GM20431 (cell line): ENCODE measurements around the gene ARPC3.
"Not testable (repeated sequence)": the region's sequence is repeated elsewhere in the genome, so short reads cannot be mapped to it uniquely, and the experiment has no call there.

ENCODE experiments used
- in situ Hi-C: fragments of 300-500 bp; cut with MseI, MboI; formaldehyde crosslinking; loops from one replicate; pipeline ENCODE4 v1.15.0; 2020; ENCODE audit warnings: low sequenced_read_pairs; ENCODE audit not compliant: unreplicated experiment

ARPC3 gene

DNA sequence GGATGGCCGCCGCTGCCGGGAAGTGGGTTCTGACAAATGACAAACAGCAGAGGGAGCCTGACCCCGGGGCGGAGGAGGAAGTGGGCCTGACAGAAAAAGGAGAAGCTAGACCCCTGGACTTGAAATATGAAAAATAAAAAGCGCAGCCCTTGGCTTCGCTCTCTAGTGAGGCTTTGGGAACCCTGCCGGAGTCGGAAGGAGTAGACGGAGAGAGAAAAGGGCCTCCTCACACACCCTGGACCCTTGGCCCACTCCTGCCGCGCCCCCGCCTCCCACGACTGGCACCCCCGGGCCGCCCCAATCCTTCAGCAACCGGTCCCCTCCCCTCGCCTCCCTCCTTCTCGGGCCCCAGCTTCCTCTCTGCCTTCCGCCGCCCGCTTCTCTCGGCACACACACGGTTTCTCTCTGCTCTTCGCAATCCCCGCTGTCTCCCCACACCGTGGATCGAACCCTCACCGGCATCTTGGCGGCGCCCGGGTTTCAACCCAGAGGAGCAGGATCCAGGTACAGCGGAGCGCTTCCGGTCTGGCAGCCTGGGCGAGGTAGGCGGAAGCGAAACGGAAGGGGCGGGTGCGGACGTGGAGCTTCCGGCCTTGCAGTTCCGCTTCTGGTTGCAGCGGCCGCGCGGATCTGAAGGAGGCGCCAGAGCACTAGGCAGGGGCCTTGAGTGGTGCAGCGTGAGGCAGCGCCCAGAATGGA, at the start of gene ARPC3:
TSS of gene ARPC3 (minus strand) at position 539 of the 699 bp plus-strand sequence. CDS start at position 462, 77 bp downstream.
- in situ Hi-C loops: no loop called here

DNA sequence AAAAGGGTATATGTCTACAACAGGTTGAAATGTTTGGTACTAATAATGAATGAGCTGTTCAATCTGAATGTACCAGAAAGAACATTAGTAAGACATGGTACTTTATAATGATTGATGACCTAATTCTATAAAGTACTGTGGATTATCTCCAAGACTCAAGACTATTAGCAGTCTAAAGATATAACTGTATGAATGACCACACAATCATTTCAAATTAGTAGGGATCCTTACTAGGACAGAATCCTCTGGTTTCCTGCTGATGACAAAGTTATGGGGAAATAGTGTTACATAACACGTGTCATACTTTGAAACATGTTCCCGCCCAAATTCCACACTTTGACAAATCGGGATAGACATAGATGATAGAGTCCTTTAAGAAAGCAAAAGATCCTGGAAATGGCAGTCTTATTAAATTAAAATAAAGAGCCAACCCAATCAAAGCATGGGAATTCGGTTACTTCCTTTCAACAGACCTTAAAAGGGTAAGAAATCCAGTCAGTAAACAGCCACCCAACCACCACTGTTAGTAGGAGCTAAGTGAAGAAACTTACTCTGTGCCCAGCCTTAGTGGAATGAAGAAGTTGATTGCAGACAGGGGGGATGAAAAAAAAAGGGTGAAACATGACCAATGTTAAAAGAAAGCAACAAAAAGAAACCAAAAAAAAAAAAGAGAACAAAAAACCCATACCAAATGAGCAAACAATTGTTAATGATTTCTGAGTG, 49.0 kb upstream of the ARPC3 start:
- in situ Hi-C loops: no loop called here

GRCh38 chr12:110475426-110475825, 25.3 kb upstream of the ARPC3 start:
- in situ Hi-C loops: no loop called here

DNA sequence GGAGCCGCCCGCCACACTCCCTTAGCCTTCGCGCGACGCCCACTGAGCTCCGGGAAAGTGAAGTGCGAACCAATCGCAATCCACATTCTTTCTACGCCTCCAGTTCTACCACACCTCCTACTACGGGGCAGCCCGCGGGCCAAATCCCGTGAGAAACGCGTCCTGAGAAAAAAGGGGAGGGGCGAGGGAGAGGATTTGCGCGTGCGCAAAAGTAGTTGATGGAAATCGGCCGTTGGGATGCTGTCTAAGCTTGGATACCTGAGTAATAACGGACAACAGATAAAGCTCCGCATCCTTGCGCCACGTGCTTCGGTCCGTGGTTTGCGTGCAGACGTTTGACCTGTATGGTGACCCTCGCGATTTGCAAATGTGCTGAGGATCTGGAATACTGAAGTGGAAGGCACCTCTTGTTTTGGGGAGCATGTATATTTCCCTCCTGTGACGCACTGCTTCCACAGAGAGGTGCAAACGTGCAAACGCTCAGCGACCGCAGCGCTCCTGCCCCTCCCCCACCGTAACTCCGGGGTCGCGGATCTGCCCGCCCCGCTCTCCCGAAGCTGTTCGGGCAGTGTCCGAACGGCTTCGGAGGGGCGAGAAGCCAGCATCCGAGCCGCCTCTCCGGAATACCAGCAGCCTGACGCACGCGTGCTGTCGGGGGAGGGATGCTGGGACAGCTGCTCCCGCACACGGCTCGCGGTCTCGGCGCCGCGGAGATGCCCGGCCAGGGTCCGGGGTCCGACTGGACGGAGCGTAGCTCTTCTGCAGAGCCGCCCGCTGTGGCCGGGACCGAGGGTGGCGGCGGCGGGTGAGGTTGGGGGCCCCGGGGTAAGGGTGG, 18.3 kb upstream of the ARPC3 start, which contains the start of the genes FAM216A and GPN3:
TSS of gene FAM216A (plus strand) at position 632 of the 835 bp plus-strand sequence. CDS start at position 663, 31 bp downstream.
TSS of gene GPN3 (minus strand) at position 44 of the 835 bp plus-strand sequence. CDS start 54 bp downstream, outside the sequence.
- in situ Hi-C loops: no loop called here

GRCh38 chr12:110467847-110468213, 17.7 kb upstream of the ARPC3 start:
- in situ Hi-C loops: no loop called here

DNA sequence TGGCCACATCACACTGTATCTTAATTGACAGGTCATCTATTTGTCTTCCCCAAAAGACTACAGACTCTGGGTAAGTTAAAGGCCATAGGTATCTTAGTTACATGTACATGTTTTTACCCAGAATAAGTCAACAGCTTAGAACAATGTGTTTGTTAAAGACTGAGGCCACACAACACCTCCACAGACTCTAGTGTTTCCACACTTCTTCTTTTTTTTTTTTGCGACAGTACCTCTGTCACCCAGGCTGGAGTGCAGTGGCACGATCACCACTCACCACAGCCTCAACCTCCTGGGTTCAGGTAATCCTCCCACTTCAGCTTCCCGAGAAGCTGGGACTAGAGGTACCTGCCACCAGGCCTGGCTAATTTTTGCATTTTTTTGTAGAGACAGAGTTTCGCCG, 16.7 kb upstream of the ARPC3 start:
- in situ Hi-C loops: no loop called here

GRCh38 chr12:110465765-110466164, 15.6 kb upstream of the ARPC3 start:
- in situ Hi-C loops: not testable (repeated sequence)

GRCh38 chr12:110465024-110465423, 14.9 kb upstream of the ARPC3 start:
- in situ Hi-C loops: no loop called here

- in situ Hi-C loops: not testable (repeated sequence)
Measured at GRCh38 chr12:110461189-110461588, 11.1 kb upstream of the ARPC3 start.

DNA sequence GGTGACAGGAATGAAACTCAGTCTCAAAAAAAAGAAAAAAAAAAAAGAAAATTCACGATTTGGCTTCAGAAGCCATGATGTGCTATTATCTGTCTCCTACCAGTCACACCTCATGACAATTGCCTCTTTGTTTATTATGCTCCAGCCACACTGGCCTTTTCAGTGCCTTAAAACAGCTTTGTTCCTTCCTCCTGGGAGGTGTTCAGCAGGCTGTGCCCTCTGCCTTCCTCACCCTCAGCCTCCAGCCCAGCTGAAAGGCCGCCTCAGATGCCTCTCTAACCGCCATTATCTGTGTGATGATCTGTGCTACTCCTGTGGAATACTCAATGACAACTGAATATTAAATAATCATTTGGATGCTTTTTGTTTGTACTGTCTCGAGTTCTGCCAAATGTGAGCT, 8.6 kb upstream of the ARPC3 start:
- in situ Hi-C loops: no loop called here

GRCh38 chr12:110453569-110454296, 3.6 kb upstream of the ARPC3 start:
- in situ Hi-C loops: no loop called here

DNA sequence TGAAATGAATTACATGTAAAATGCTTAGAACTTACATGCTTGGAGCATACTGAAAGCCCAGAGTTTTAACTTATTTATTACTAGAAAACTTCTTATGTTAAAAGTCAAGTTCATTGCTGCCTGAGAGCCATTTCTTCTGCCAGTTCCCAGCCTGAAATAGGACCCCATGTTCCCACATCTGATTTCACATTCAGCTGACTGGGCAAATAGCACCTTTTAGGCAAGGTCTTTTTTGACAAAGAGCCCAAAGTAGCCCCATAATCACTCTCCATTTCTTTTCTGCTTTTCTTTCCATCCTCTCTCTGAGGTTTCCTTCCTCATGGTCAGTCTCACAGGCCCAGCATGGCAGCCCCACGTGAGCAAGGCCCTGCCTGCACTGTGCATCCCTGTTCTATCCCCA, 1.1 kb upstream of the ARPC3 start:
- in situ Hi-C loops: no loop called here

- in situ Hi-C loops: no loop called here
Measured at GRCh38 chr12:110444455-110444854, 5.7 kb downstream of the ARPC3 start.

GRCh38 chr12:110436231-110436630, 13.9 kb downstream of the ARPC3 start:
- in situ Hi-C loops: no loop called here

DNA sequence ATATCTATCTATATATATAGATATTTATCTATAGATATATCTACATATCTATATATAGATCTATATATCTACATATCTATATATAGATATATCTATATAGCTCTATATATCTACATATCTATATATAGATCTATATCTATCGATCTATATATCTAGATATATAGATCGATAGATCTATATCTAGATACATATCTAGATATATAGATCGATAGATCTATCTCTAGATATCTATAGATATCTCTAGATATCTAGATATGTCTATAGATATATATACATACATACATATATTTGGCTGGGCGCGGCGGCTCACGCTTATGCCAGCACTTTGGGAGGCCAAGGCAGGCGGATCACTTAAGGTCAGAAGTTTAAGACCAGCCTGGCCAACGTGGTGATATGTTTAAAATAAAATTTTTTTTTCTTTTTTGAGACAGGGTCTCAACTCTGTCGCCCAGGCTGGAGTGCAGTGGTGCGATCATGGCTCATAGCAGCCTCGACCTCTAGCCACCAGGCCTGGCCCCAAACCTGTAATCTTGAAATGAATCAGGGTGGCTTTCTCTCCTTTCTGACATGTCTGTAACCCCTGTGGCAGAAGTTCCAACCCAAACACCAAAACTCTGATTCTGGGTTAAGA, 18.1 kb downstream of the ARPC3 start:
- in situ Hi-C loops: no loop called here

DNA sequence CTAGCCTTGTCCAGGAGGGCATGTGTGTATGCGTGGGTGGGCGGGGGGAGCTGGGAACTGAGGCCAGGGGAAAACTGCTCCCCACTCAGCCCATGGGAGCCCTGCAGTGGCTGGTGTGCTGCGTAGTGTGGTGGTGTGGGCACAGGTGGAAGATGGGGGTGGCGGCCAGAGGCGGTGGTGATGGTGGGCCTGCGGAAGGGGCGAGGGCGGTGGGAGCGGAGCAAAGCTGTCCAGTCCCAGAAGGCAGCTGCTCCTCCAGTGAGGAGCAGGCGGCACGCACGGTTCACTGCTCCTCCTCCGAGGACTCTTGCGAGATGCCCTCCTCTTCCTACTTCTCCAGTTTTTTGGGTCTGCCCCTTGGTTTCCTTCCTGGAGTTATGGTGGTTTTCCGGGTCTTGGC, 20.5 kb downstream of the ARPC3 start:
- in situ Hi-C loops: not testable (repeated sequence)

DNA sequence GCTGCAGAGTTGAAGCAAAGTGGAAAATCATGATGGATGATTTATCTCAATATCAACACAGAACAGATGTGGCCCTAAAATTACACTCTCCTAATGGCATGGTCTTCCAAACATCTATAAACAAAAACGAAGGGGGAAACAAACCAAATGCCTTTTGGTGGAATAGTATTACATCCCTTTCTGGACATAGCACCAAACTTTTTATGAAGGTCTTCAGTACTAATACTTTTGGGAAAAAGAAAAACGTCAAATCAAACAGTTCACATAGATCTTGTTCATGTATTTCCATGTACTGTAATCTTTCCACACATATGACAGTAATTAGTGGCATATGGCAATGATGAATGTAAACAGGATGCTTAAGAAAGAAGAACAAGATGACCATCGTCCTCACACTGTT, 23.7 kb downstream of the ARPC3 start:
- in situ Hi-C loops: no loop called here

DNA sequence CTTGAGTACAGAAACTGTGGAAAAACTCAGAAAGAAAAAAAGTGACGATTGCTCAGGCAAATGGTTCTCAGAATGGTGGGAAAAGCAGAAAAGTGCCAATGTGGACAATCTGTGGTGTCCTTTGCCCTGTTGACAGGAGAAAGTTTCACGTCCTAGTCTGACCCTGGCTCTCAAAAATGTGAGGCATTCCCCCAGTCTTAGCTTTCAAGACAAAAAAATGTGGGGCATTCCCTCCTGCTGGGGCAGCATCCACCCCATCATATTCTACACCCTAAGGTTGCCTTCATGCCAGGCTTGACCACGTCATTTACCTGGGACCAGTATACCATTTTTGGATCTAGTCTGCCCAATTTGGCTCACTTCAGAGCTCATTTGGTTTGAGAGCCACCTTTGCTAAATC, 25.9 kb downstream of the ARPC3 start:
- in situ Hi-C loops: no loop called here

- in situ Hi-C loops: no loop called here
Measured at GRCh38 chr12:110421701-110422100, 28.4 kb downstream of the ARPC3 start.
